PC-9 (cell line): ENCODE results near the gene CAST. TPM values are rescaled to one million over a fixed set of nuclear protein-coding genes. Genes with fewer than 3 reads are reported as not detected.

Experiments used
- BruUV-seq: library from RNA; stranded (reverse); fragments of 400-500 nt; replicated peaks from 2 replicates; lab custom pipeline; 2021; lab: Mats Ljungman, UMichigan
- CTCF ChIA-PET: fragments of 300-600 bp; sonication (Branson Sonifier 250); formaldehyde crosslinking; loops from one replicate; lab custom pipeline; 2022; ENCODE audit warnings: antibody characterized with exemption; lab: Charles Lee
- POLR2A ChIA-PET: fragments of 300-600 bp; sonication (Branson Sonifier 250); formaldehyde crosslinking; loops from one replicate; lab custom pipeline; 2022; ENCODE audit warnings: antibody characterized with exemption; ENCODE audit not compliant: unreplicated experiment; lab: Charles Lee
- DNase-seq, 2 experiments: peaks; one replicate each; pipeline versions ENCODE4 v3.0.0 to v3.0.0-alpha.2; 2015 to 2022; ENCODE audit warnings: mixed read lengths in 1 of 2
- H2AFZ ChIP-seq: fragments of 200-600 bp; sonication (generic); 2 replicates; pipeline ENCODE4 v1.8.1; 2017; ENCODE audit warnings: antibody characterized with exemption
- H3F3A ChIP-seq: fragments of 200-600 bp; sonication (generic); 2 replicates; pipeline ENCODE4 v1.8.1; 2017; ENCODE audit warnings: antibody characterized with exemption, mild to moderate bottlenecking, low read depth; ENCODE audit not compliant: insufficient read depth
- H3K27ac ChIP-seq: fragments of 200-600 bp; sonication (generic); 2 replicates; pipeline ENCODE4 v1.6.1; 2016; ENCODE audit warnings: mixed run types
- H3K27me3 ChIP-seq: fragments of 200-600 bp; sonication (generic); 2 replicates; pipeline ENCODE4 v1.6.1; 2016; ENCODE audit warnings: low read depth, mixed run types; ENCODE audit not compliant: insufficient read depth
- H3K36me3 ChIP-seq: fragments of 200-600 bp; sonication (generic); 2 replicates; pipeline ENCODE4 v1.6.1; 2016; ENCODE audit warnings: low read depth, mixed run types
- H3K4me1 ChIP-seq: fragments of 200-600 bp; sonication (generic); replicated peaks from 2 replicates; pipeline ENCODE4 v1.6.1; 2016; ENCODE audit warnings: mixed run types; ENCODE audit not compliant: insufficient read depth
- H3K4me2 ChIP-seq: fragments of 200-600 bp; sonication (generic); 2 replicates; pipeline ENCODE4 v1.6.1; 2017; ENCODE audit warnings: mixed run types
- H3K4me3 ChIP-seq: fragments of 200-600 bp; sonication (generic); 2 replicates; pipeline ENCODE4 v1.6.1; 2016; ENCODE audit warnings: mixed run types
- H3K79me2 ChIP-seq: fragments of 200-600 bp; sonication (generic); 2 replicates; pipeline ENCODE4 v1.6.1; 2017; ENCODE audit warnings: low read depth, mixed run types
- H3K9me2 ChIP-seq: fragments of 200-600 bp; sonication (generic); 2 replicates; pipeline ENCODE4 v1.8.1; 2017; ENCODE audit warnings: mild to moderate bottlenecking; ENCODE audit not compliant: insufficient read depth
- H3K9me3 ChIP-seq: fragments of 200-600 bp; sonication (generic); 2 replicates; pipeline ENCODE4 v1.8.1; 2016; ENCODE audit warnings: low read depth; ENCODE audit not compliant: insufficient read depth
- H4K20me1 ChIP-seq: fragments of 200-600 bp; sonication (generic); 2 replicates; pipeline ENCODE4 v1.8.1; 2017; ENCODE audit not compliant: insufficient read depth
- EZH2 ChIP-seq: fragments of 200-600 bp; sonication (generic); IDR thresholded peaks from 2 replicates; pipeline ENCODE4 v1.8.0; 2017; ENCODE audit warnings: antibody characterized with exemption, low read depth
- intact Hi-C: fragments of 100-400 bp; cut with micrococcal nuclease; formaldehyde crosslinking; loops from one replicate; pipeline ENCODE4 v1.10.0; 2022; ENCODE audit not compliant: unreplicated experiment
- total RNA-seq: library from RNA; stranded (reverse); gene quantifications from 2 replicates; pipeline ENCODE4 v1.2.3, GENCODE V29; 2021
- TF ChIP-seq, protein P1 (sequence below): fragments of 200-600 bp; sonication (generic); conservative IDR thresholded peaks from 2 replicates; pipeline ENCODE4 v1.6.1; 2017; ENCODE audit warnings: mixed run types, antibody characterized with exemption, mild to moderate bottlenecking, moderate library complexity

The CAST gene
- total RNA-seq, 1 experiment from 2014 or later = 289 TPM

DNA sequence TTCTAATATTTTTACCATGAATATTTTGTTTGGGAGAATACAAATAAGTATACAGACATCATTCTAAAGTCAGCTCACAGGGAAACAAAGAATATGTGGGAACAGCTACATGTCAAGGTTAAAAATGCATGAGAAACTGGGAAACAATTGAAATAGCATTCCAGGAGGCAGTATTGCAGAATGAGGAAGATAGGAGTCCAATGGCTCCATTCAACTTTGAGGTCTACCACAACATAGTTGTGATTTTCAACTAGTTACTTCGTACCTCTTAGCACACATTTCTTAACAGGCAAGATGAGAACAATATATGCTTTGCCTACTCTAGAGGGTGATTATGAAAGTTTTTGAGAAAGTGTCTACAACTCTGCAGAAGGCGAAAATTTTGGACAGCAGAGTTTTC is 35.2 kb upstream of the CAST start:
- TF ChIP-seq EZH2 = no peak
- TF ChIP-seq, protein P1, sequence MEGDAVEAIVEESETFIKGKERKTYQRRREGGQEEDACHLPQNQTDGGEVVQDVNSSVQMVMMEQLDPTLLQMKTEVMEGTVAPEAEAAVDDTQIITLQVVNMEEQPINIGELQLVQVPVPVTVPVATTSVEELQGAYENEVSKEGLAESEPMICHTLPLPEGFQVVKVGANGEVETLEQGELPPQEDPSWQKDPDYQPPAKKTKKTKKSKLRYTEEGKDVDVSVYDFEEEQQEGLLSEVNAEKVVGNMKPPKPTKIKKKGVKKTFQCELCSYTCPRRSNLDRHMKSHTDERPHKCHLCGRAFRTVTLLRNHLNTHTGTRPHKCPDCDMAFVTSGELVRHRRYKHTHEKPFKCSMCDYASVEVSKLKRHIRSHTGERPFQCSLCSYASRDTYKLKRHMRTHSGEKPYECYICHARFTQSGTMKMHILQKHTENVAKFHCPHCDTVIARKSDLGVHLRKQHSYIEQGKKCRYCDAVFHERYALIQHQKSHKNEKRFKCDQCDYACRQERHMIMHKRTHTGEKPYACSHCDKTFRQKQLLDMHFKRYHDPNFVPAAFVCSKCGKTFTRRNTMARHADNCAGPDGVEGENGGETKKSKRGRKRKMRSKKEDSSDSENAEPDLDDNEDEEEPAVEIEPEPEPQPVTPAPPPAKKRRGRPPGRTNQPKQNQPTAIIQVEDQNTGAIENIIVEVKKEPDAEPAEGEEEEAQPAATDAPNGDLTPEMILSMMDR = no peak
- Histone ChIP-seq H3K4me1 (peaks cover 33% of the 10 kb centered on the region), H3K36me3 (no peaks in the 10 kb centered on the region), H3K27ac (peak overlapping the region; percentile 47; the same call in 1 of the 2 replicates), H3K4me2 (peak overlapping the region; percentile 50; the same call in 1 of the 2 replicates), H3K27me3 (no peaks in the 10 kb centered on the region), H3K79me2 (no peaks in the 10 kb centered on the region), H3K9me2 (no peaks in the 10 kb centered on the region), H2AFZ (no peak overlapping the region), H4K20me1 (no peaks in the 10 kb centered on the region), H3K4me3 (no peak overlapping the region), H3F3A (peaks cover 25% of the 10 kb centered on the region; the same call in 1 of the 2 replicates), H3K9me3 (no peaks in the 10 kb centered on the region)
- intact Hi-C loops = no loop called here
- peak in 1 of 2 experiments; percentile 78 for DNase-seq
- ChIA-PET CTCF (no interaction called here), POLR2A (interaction anchor here (0.5 kb wide), 1 partner anchor 36 kb away, joined by 11 read pairs; no protein-coding TSS in a partner anchor)
- BruUV-seq = no TSS peak

DNA sequence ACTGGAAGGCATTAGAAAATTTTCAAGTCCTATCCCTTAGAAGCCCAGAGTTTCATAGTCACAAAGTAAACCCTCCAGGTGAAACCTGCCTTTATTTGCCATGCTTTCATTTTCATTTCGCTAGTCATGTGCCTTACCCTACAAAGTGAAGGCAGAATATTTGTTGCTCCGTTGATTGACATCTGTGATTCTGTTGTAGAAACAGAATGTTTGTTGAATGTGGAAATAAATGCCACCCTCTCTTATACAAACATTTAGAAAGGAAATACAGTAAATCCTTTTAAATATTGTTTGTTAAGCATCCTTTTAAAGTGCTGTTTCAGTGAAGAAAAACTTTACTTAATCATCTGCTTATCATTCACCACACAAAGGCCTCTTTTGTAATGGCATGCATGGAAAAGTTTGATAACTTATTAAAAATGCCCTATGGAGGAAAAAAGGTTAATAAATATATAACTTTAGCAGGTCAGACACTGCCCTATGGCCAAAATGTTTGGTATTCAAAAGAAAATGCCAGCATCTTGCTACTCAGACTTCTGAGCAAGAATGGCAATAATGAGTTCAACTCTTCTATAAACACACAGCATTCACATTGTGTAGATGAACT is 34.3 kb upstream of the CAST start:
- Histone ChIP-seq H3K9me2 (no peaks in the 10 kb centered on the region), H2AFZ (0 out of 2 replicates have a peak overlapping the region, but pooled peaks have one; percentile 36), H3K4me1 (peaks cover 33% of the 10 kb centered on the region), H4K20me1 (no peaks in the 10 kb centered on the region), H3K27ac (peak overlapping the region; percentile 47), H3F3A (peaks cover 25% of the 10 kb centered on the region; the same call in 1 of the 2 replicates), H3K4me2 (peak overlapping the region; percentile 50), H3K9me3 (no peaks in the 10 kb centered on the region), H3K4me3 (peak overlapping the region; percentile 14; the same call in 1 of the 2 replicates), H3K36me3 (no peaks in the 10 kb centered on the region), H3K79me2 (no peaks in the 10 kb centered on the region), H3K27me3 (no peaks in the 10 kb centered on the region)
- no TSS peak for BruUV-seq
- intact Hi-C loops = loop anchor here (2.0 kb wide), 2 partner anchors 13 to 25 kb away; no protein-coding TSS in a partner anchor
- CTCF ChIA-PET = no interaction called here
- TF ChIP-seq, protein P1 = no peak
- no peak for TF ChIP-seq EZH2
- peak in 1 of 2 experiments; percentile 67 for DNase-seq
- POLR2A ChIA-PET = interaction anchor here (0.7 kb wide), 1 partner anchor 79 kb away, joined by 8 read pairs; no protein-coding TSS in a partner anchor

DNA sequence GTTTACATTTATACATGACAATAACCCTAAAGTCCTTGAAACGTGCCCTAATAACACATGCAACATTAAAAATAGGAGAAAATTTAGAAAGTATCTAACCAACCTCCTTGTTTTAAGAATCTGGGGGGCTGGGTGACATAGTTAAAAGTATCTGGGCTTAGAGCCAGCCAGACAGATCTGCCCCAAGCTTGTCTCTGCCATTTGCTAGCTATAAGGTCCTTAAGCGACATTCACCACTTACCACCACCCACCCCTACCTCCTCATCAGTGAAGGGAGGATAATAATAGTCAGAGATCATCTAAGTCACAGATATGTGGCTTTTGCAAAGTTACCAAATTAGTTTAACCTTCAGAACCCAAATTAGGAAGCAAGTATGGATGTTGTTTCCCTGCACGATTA is 33.8 kb upstream of the CAST start:
- no peak for DNase-seq
- TF ChIP-seq, protein P1 = no peak
- no peak for TF ChIP-seq EZH2
- peaks cover 33% of the 10 kb centered on the region for H3K4me1 ChIP-seq
- no peaks in the 10 kb centered on the region for H3K9me2 ChIP-seq
- peak overlapping the region; percentile 50; the same call in 1 of the 2 replicates for H3K4me2 ChIP-seq
- H3K79me2 ChIP-seq = no peaks in the 10 kb centered on the region
- no peak overlapping the region for H3K27ac ChIP-seq
- H3K4me3 ChIP-seq = no peak overlapping the region
- no TSS peak for BruUV-seq
- H3K36me3 ChIP-seq = no peaks in the 10 kb centered on the region
- ChIA-PET CTCF (no interaction called here), POLR2A (interaction anchor here (0.7 kb wide), 1 partner anchor 79 kb away, joined by 8 read pairs; no protein-coding TSS in a partner anchor)
- intact Hi-C loops = loop anchor here (2.0 kb wide), 2 partner anchors 14 to 24 kb away; no protein-coding TSS in a partner anchor
- H2AFZ ChIP-seq = no peak overlapping the region
- peaks cover 25% of the 10 kb centered on the region; the same call in 1 of the 2 replicates for H3F3A ChIP-seq
- no peaks in the 10 kb centered on the region for H3K27me3 ChIP-seq
- H3K9me3 ChIP-seq = no peaks in the 10 kb centered on the region
- H4K20me1 ChIP-seq = no peaks in the 10 kb centered on the region
